Pancreas (tissue), 10 donors: ENCODE measurements around the gene KCNQ1OT1. TPM values are rescaled to one million over a fixed set of nuclear protein-coding genes. Genes with fewer than 3 reads are reported as not detected.

ENCODE experiments used
- ATAC-seq, 4 donors: fragments of 200-7000 bp; cut with Tn5 transposase; one replicate each; pipeline versions ENCODE4 v1.8.0 to v1.9.1; 2020; ENCODE audit warnings: mild to moderate bottlenecking in 4 of 4, moderate library complexity in 4 of 4
- DNase-seq, 6 donors: peaks; one replicate each; pipeline ENCODE4 v3.0.0-alpha.2; 2020
- FAIRE-seq: peaks from 2 replicates; lab custom pipeline; 2012; peaks lifted over from hg19 to GRCh38; lab: Jason Lieb, UNC
- H3K27ac ChIP-seq, 4 donors: fragments of 200-600 bp; sonication (generic); 1 replicate in 3 of 4; 2 replicates in 1 of 4; pipeline versions ENCODE4 v1.5.0 to v1.8.0; 2020
- H3K27me3 ChIP-seq, 4 donors: fragments of 200-600 bp; one replicate each; pipeline ENCODE4 v1.8.0; 2021
- H3K36me3 ChIP-seq, 3 donors: fragments of 200-600 bp; sonication (generic) in 1 of 3; one replicate each; pipeline versions ENCODE4 v1.5.0 to v1.8.0; 2020 to 2021
- H3K4me1 ChIP-seq, 3 donors: fragments of 200-600 bp; one replicate each; pipeline ENCODE4 v1.8.0; 2021
- H3K4me3 ChIP-seq, 4 donors: fragments of 200-600 bp; sonication (generic) in 2 of 4; one replicate each; pipeline versions ENCODE4 v1.5.0 to v1.8.0; 2020 to 2021
- H3K9me3 ChIP-seq, 4 donors: fragments of 200-600 bp; one replicate each; pipeline ENCODE4 v1.8.0; 2021
- CTCF ChIP-seq, 4 donors: fragments of 200-600 bp; sonication (generic) in 3 of 4; IDR thresholded peaks; one replicate each; pipeline versions ENCODE4 v1.5.0 to v1.8.0; 2021; ENCODE audit warnings: antibody characterized with exemption in 4 of 4
- WGBS, 2 donors: extraction: QIAGEN DNeasy Blood & Tissue Kit; methylation state at CpG; one replicate each; pipeline ENCODE4 v1.1.7; 2013; 5-methylcytosine and 5-hydroxymethylcytosine counted together
- intact Hi-C, 3 donors: fragments of 100-400 bp; cut with DNase I; formaldehyde crosslinking; loops; one replicate each; pipeline versions ENCODE4 v1.11.1 to v1.14.2; 2022
- polyA plus RNA-seq, 2 donors: library from polyadenylated mRNA; stranded (reverse); fragments of 200-250 nt; gene quantifications; one replicate each; pipeline ENCODE4 v1.2.3, GENCODE V29; 2013
- total RNA-seq, 6 donors: library from RNA; stranded (reverse); fragmentation: NEBNext Ultra II Directional in 4 of 6; extraction: Animal tissue kit (Norgen Biotek cat#: 25700) in 4 of 6; gene quantifications; one replicate each; pipeline versions ENCODE4 v1.2.1 to v1.2.4, GENCODE V29; 2021 to 2023
- donor health status: healthy with polysubstance abuse.
- donor health status: DM: no; HTN: no; CAD: no; lungs with moderate emphysema.
- donor health status: DM: no; HTN: no; CAD: no.
- donor health status: control.
- donor health status: control.
- donor health status: Bipolar disorder and iron deficiency.
- donor health status: DM: yes; HTN: yes; CAD: no.
- donor health status: DM: no; HTN: no; CAD: no.
- donor health status: DM: no; HTN: no; CAD: no.
- donor health status: DM: yes; HTN: yes; CAD: no.

The KCNQ1OT1 gene
- total and polyA plus RNA-seq, 8 donors, result 0.31 to 1.9 (median 1.4) TPM

GRCh38 chr11:2675540-2675939 is 24.3 kb downstream of the KCNQ1OT1 start:
- WGBS, 2 donors, result 75 to 76% methylated on average over 7 of the region's 7 CpGs
- intact Hi-C loops, result no loop called here
- Histone ChIP-seq H3K9me3 (no peaks in the 10 kb centered on the region), H3K4me3 (no peak overlapping the region), H3K4me1 (peaks cover 0 to 15% (median 5%) of the 10 kb centered on the region in 3 donors), H3K36me3 (no peaks in the 10 kb centered on the region), H3K27ac (peak overlapping the region in 3 of 4 donors; percentile 5 to 77 (median 66)), H3K27me3 (no peaks in the 10 kb centered on the region)
- ATAC-seq (peak in 3 of 4 donors; percentile 8 to 19 (median 18)), DNase-seq (peak in 2 of 6 donors; percentile 7 to 46), FAIRE-seq (no peak)
- no peak for TF ChIP-seq CTCF (IDR thresholded peaks at IDR 0.05)

- no peak for FAIRE-seq
- H3K27me3 ChIP-seq, result no peaks in the 10 kb centered on the region
- WGBS, 2 donors, result 59 to 68% methylated on average over 8 of the region's 8 CpGs
- H3K4me3 ChIP-seq, result no peak overlapping the region
- DNase-seq, result peak in 5 of 6 donors; percentile 10 to 60 (median 45)
- peak overlapping the region; percentile 45 to 77 (median 62) for H3K27ac ChIP-seq
- no peaks in the 10 kb centered on the region for H3K9me3 ChIP-seq
- intact Hi-C loops, result no loop called here
- ATAC-seq, result peak; percentile 55 to 69 (median 66)
- peaks cover 0 to 15% (median 5%) of the 10 kb centered on the region in 3 donors for H3K4me1 ChIP-seq
- TF ChIP-seq CTCF (IDR thresholded peaks at IDR 0.05), result no peak
- H3K36me3 ChIP-seq, result no peaks in the 10 kb centered on the region
Observed at GRCh38 chr11:2674658-2675131, 25.1 kb downstream of the KCNQ1OT1 start.

- TF ChIP-seq CTCF (IDR thresholded peaks at IDR 0.05), result no peak
- no peaks in the 10 kb centered on the region for H3K9me3 ChIP-seq
- 68 to 74% methylated on average over 15 to 16 of the region's 16 CpGs for WGBS, 2 donors
- no peak for FAIRE-seq
- no peaks in the 10 kb centered on the region for H3K27me3 ChIP-seq
- no peak overlapping the region for H3K4me3 ChIP-seq
- peak overlapping the region; percentile 45 to 68 (median 62) for H3K27ac ChIP-seq
- ATAC-seq, result peak; percentile 8 to 44 (median 24)
- H3K36me3 ChIP-seq, result no peaks in the 10 kb centered on the region
- H3K4me1 ChIP-seq, result peaks cover 0 to 15% (median 5%) of the 10 kb centered on the region in 3 donors
- DNase-seq, result peak in 3 of 6 donors; percentile 12 to 45 (median 17)
- intact Hi-C loops, result no loop called here
Observed at GRCh38 chr11:2673871-2674471, 25.8 kb downstream of the KCNQ1OT1 start.

GRCh38 chr11:2673250-2673610 is 26.6 kb downstream of the KCNQ1OT1 start:
- Histone ChIP-seq H3K36me3 (no peaks in the 10 kb centered on the region), H3K27me3 (no peaks in the 10 kb centered on the region), H3K9me3 (no peaks in the 10 kb centered on the region), H3K27ac (peak overlapping the region; percentile 45 to 68 (median 62)), H3K4me1 (peaks cover 0 to 15% (median 5%) of the 10 kb centered on the region in 3 donors), H3K4me3 (no peak overlapping the region)
- intact Hi-C loops, result no loop called here
- ATAC-seq (no peak), DNase-seq (peak in 2 of 6 donors; percentile 2 to 7), FAIRE-seq (no peak)
- WGBS, 2 donors, result 91 to 94% methylated on average over 2 of the region's 2 CpGs
- TF ChIP-seq CTCF (IDR thresholded peaks at IDR 0.05), result no peak
